Midbrain (tissue), 1 donor: ENCODE measurements around the gene ATRIP.

Source experiments
- DNase-seq: peaks from one replicate; lab custom pipeline; 2025; lab: John Stamatoyannopoulos, UW

The ATRIP gene

DNA sequence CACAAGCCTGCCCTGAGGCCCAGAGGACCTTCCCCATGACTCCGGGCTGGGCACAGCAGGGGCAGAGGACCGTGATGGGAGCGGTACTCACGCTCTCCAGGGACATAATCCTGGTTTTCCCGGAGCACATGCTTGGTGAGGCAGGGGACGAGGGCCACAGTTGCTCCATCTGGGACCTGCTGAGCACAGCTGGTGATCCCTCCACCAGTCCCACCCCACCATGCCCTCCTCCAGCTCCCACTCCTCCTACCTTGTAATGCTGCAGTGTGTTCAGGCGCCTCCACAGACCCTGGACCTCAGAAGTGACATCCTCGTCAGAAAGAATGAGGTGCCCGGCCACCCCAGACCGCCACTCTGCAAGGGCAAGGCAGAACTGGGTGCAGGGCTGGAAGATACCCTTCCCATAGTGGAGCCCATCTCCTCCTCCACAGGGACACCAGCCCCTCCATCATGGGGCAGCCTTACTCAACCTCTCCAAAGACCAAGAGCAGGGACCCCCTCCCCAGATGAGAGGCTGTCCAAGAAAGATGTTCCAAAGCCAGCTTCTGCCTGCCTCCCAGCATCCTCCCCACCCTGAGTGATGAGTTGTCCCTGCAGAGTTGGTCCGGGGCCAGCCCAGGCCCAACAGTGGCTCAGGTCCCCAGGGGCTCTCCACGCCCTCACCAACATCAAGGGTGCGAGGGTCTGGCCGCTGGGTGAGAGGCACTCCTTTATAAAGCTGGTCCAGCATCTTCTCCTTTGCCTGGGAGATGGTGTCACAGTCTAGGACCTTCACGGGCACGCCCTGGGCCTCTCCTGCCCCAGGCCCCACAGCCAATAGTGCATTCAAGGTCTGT is 36.1 kb upstream of the ATRIP start:
- no peak for DNase-seq

DNA sequence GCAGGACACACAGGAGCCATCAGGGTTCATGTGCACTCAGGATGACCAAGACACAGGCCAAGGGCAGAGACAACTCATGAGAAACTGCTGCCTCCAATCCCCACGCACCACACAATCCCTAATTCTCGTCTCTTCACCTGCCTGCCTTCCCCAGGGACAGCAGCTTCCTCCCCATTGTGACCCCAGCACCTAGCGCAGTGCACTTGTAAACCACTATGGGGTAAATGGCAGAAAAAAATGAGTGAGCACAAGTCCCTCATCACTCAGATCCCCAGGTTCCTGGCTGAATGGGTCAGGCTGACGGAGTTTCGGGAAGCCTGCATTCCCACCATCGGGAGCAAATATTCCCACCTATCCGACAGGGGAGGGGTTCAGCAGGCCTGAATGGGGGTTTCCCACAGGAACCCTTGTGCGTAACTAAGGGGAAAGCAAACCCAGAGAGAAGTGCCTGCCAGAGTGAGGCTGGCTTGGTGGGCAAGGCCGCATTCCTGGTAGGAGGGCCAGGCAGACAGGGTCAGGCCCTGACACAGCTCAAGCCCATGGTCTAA is 35.4 kb upstream of the ATRIP start:
- DNase-seq = no peak

DNA sequence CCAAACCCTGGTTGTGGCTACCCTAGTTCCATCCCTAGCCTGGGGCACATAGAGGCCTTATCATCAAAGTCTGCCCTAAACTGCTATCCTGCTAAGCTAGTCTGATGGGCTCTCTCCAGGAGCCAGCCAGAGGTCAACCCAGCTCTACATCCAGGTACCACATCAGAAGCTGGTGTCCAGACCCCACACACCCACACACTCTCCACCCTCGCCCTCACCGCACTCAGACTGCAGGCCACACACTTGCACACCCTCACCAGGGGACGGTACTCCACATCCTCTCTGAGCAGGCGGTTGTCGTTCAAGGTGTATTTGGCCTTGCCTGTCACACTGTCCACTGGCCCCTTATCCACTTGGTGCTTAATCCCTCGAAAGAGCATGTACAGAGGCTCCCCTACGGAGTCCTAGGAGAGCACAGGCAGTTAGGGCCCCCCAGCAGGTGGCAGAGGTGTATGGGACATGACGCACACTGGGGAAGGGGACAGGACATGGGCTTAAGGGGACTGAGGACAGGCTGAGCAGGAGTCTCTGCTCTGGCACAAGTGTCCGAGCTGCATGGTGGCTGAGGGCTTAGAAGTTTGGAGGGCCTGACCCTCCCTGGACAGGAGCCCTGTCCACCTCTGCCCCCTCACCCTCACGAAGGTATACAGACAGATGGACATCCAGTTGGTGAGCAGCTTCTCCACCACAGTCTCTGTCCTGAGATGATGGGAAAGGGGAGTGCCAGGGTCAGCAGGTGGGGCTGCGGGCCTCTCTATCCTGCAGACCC is 34.7 kb upstream of the ATRIP start:
- no peak for DNase-seq

DNA sequence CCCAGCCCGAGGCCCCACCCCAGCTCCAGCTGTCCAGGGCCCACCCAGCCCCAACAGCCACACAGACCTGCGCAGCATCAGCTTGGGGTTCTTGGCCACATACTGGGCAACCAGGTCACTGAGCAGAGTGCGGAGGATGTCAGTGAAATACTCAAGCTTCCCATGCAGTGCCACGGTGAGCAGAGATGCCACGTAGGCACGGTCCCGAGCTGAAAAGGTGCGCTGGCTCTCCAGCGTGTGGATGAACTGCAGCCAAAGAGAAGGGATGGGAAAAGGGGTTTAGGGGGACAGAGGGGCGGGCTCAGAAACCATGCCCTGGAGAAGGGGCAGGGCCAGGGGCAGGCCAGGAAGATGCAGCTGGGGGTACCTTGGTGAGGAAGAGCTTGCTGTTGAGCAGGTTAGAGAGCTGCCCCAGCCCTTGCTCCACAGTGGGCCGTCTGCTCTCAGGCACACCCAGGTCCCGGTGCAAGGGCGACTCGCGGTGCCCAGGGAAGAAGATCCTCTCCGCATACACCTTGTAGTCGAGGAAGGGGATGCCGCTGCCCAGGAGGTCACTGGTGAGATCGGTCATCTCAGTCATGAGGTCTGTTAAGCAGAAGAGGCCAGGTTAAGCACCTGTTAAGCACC is 34.0 kb upstream of the ATRIP start:
- no peak for DNase-seq

DNA sequence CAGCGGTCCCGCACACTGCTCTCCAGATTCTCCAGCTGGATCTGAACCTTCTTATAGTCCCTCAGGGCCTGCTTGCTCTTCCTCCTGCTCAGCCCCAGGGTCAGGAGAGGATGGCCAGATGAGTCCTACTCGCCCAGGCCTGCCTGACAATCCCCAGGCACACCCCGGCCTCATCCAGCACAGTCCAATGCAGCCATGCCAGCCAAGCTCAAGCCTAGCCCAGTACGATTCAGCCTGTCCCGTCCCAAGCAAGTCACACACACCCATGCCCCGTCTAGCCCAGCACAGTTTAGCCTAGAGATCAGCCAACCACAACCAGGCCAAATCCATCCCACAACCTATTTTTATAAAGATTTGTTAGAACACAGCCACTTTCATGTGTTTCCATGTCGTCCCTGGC is 33.5 kb upstream of the ATRIP start:
- DNase-seq = no peak

DNA sequence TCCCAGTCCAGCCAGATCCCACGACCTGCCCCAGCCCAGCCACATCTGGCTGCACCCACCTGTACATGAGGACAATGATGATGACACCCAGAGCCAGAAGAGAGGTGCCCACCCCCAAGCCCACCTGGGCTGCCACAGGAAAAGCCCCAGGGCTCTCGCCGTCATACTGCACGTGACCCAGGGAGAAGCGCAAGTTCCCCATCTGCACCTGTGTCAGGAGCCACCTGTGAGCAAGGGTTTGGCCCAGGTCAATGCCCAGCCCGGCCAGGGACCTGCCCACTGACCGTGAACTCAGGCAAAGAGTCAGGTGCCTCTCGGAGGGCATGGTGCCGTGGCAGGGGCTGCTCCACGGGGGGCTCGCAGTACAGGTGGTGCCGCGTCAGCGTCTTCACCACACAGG is 32.9 kb upstream of the ATRIP start:
- DNase-seq = no peak

DNA sequence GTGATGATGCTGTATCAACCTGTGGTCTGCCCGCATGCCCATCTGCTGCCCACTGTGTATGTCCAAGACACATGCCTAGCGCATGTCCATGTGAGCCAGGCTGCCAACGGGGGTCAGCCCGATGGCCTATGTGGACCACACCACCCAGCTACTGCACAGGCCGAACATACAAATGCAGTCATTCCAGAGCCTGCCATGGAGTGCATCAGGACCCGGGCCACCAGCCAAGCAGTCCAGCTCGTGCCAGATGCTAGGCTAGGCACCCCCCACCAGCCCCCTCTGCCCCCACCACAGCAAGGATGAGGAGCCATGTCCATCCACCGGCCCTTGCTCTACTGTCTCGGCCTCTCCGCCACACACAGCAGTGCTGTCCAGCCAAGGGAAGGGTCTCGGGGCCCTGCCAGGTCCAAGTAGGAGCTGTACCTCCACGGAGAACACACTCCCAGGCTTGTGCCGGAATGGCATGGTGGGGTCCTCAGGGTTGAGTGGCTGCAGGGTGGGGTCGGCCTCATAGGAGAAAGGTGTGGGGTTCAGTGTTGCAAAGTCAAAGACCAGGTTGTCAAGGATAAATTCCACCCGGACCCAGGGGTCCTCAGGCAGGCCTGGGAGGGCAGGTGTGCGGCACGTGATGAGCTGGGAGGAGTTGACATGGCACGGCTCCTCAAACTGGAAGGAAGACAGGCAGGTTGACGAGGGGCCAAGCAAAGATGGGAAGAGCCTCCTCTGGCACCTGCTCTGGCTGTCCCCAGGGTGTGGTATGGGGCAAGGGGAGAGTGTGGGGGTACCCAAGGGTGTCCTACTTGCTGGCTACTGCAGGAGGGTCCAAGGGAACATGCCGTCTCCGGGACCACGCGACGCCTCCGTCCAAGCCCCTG is 31.9 kb upstream of the ATRIP start:
- DNase-seq = peak; percentile 34

DNA sequence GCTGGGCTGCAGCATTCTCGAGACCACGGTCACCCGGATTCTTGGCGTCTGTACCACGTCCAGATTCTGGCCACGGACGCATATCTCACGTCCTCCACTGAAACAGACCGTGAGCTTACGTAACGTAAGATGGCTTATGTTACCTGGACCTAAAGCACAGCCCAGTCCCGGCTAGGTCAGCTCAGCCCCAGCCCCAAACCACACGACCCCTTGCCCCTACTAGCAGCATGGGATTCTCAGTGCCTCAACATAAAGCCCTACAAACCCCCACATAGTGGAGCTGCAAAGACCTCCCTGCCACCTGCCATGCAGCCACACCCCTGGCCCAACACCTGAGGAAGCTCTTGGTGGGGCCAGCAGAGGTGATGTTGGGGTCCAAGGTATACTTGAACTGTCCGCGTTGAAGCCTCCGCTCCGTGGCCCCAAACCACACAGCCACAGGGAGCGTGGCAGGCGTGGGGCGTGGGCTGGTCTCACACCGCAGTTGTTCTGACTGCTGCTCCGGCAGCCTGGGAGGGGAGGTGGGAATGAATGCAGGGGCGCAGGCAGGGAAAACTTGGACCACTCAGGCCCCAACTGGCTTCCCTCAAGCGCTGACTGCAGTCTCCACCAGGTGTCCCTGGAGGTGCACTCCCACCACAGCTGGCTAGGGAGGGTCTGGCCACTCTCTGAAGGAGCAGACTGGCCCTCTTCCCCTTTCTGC is 31.1 kb upstream of the ATRIP start:
- DNase-seq = no peak

DNA sequence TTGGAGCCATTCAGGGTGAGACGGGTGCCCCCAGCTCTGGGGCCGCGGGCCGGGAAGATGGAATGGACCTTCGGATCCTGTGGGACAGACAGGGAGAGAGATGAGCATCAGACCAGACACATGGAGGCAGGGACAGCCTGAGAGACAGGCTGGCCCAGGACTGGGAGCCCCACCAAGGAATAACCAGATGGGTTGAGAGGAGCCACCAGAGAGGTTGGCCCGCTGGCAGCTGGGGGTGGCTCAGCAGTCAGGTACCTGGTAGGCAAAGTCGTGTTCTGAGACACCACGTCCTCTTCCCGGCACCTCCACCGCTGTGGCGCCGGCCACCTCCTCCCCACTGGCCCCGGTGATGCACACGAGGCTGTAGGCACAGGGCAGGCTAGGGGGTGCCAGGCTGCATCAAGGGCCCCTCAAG is 30.4 kb upstream of the ATRIP start:
- no peak for DNase-seq

DNA sequence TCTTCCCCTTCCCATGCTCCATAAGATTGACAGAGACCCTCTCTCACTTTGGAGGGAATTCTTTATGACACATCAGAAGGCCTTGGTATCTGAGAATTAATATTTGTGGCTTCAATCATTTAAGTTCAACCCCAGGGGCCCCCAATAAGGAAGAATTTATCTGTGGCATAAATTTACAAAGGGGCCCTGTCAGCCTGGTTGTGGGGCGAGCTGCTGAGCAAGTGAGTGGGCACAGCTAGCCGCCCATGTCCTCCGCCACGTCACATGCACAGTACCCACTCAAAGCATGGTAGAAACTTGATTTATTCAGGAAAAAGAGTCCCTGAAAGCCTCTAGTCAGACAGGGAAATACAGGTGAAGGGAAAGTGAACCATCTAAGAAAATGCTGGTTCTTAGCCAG is 30.0 kb upstream of the ATRIP start:
- DNase-seq = no peak

DNA sequence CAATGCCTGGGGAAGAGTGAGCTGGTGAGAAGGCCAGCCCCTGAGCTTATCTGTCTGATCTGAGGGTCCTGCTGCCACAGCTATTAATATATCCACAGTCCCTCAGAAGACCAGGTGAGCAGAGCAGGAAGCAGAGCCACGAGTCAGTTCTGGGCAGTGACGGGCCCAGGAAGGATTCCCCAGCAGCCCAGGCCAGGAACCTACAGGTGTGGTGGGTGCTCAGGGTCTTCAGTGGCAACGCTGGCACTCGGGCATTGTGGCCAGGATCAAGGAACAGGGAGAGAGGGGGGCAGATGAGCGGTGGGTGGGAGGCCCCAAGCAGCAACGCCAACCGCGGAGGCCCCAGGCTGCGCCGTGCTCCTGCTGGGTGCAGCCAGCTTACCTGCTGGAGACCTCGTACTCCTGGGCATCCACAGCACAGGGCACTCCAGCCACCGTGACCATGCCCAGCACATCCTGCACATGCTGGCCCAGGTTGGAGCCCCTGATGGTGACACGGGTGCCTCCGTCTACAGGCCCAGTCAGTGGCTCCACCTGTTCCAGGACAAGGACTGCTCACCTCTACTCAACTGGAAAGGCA is 28.9 kb upstream of the ATRIP start:
- no peak for DNase-seq

DNA sequence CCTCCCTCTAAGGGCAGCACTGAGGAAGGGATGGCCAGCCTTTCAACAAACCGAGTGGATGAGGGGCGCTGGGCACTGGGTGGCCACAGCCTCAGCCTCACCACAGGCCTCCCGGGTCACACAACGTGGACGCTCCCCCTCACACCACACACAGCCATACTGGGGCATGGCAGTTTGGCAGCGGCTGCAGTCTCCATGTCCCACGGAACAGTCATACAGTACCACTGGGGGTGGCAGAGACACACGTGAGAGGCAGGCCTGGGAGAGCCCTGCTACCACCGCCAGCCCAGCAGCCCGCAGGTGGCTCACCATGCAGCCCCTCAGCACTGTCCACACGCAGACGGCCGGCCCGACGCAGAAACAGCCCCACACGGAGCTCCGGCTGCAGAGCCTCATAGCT is 28.4 kb upstream of the ATRIP start:
- DNase-seq = no peak

DNA sequence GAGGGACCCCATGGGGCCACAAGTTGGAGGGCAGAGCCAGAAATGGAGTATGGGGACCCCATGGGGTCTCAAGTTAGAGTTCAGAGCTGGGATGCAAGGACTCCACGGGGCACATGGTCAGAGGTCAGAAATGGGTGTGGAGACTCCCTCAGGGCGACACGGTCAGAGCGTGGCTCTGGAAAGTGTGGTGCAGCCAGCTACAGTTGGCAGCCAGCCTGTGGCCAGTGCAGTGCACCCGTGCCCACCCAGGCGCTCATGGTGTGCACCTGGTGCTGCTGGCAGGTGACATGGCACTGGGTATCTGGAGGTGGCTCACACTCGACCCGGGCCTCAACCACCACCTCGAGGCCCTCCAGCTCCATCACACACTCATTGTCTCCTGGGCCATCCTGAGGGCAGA is 27.9 kb upstream of the ATRIP start:
- DNase-seq = no peak

DNA sequence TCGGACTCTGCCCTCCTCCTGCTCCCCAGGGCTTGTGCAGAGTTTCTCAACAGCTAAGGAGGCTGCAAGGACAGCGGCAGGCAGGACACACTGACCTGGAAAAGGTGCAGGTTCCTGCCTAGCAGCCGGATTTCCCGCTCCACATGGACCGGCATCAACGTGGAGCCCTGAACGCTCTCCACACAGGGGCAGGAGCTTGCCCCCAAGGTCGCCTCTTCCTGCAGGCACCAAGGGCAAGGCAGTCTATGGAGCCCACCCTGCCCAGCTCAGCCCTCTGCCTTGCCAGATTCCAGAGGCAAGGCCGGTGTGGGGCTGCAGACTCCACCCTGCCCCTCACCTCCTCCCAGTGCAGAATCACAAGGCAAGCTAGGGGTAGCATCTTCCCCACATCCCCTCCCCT is 27.4 kb upstream of the ATRIP start:
- no peak for DNase-seq

DNA sequence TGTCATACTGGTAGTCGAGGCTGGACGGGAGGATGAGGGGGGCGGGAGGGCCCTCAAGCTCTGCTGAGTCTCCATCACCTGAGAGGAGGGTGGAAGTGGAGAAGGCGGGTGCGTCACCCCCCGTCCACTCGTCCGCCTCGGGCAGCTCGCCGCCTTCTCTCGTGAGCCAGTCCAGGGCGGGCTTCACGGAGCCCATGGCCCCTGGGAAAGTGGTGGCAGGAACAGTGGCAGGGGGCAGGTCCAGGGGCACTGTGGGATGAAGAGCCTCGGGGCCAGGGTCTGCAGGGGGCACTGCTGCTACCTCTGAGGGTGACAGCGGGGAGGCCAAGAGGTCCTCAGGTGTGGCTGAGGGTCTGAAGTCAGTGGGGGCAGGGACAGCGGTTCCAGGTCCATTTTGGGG is 26.9 kb upstream of the ATRIP start:
- no peak for DNase-seq

DNA sequence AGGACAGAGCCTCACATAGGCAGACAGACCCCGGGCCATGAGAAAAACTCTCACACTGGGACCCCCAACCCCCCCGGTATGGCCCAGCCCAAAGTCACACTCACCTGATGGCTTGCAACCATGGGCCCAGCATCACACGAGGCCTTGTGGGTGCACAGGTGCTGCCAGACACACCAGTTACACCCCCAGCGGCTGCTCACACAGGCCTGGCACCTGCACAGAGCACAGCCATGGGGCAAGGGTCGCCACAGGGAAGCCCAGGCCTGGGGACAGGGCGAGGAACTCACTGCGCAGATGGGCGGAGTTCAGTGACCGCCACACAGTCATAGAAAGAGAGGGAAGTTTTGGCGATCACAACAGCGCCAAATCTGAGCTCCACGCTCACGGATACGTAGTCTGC is 26.0 kb upstream of the ATRIP start:
- no peak for DNase-seq

DNA sequence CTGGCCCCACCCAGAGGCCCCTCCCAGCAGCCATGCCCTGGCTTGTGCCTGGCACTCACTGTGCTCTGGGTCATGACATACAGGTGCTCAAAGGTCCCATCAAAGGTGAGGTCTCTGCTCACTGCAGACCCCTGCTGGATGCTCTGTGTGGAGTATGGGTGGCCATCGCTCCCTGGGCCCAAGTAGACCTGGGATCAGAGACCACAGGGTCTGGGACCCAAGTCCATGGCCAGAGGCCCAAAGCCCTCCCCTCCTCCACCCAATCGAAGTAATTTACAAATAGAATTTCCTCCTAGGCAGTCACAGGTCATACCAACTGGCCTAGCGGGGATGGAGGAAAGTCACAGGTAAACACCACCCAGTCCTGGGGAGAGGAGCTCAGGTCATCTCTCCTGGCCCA is 24.3 kb upstream of the ATRIP start:
- DNase-seq = no peak

DNA sequence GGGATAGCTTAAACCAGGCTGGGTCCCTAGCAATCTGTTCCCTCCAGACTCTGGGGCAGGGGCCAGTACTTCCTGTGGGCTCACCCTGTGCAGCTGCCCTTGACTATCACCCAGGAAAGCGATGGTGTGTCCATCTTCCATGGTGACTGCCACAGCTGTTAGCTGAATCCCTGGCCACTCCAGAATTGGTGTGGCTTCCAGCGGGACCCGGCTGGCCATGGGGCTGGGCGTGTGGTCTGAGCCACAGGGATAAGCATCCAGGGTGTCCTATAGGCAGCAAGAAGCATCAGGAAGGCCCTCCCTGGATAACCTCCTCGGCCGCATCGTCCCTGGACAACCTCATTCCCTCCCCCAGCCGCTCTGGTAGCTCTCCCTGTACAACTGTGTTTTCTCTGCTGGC is 23.9 kb upstream of the ATRIP start:
- DNase-seq = no peak

DNA sequence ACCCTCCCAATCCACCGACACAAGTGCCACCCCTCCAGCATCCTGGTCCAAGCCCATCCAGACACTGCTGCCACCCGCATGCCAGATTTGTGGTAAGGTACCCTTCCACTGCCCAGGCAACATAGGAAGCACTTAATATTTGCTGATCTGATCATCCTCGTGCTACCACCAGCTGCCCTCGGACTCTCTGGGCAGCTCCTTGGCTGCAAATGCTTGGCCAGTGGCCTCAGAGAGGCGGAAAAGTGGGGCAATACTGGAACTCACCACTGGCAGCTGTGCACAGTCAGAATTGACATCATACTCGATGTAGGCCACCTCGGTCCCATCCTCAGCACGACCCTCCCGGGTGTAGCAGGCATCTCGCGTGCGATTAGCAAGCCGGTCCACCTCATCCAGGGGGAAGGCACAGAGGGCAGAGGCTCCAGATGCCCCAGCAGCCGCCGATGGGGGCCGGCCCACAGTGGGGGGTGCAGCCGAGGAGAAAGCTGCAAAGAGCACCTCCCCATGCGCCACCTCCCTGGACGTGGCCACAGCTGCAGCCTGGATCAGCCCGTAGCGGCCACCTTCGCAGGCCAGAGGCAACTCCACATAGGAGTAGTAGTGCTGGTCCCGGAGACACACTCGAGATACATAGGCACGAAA is 23.2 kb upstream of the ATRIP start:
- DNase-seq = peak; percentile 31
